Memory B cell (primary cell): ENCODE measurements around the gene ZNF701.
"Not testable (repeated sequence)": the region's sequence is repeated elsewhere in the genome, so short reads cannot be mapped to it uniquely, and the experiment has no call there.

Experiments used
- ATAC-seq: fragments of 150-1000 bp; cut with Tn5 transposase; 2 replicates; pipeline ENCODE4 v1.10.0; 2021; ENCODE audit warnings: low read depth, mild to moderate bottlenecking, moderate library complexity
- DNase-seq, 2 donors: peaks; one replicate each; pipeline ENCODE4 v3.0.0; 2022; ENCODE audit warnings: low spot score in 2 of 2
- H3K27ac Mint-ChIP-seq: one replicate; pipeline ENCODE4 v1.8.0; 2022; ENCODE audit warnings: mild to moderate bottlenecking, moderate library complexity, mixed read lengths
- H3K27me3 Mint-ChIP-seq: one replicate; pipeline ENCODE4 v1.8.0; 2022; ENCODE audit warnings: mixed read lengths
- H3K36me3 Mint-ChIP-seq: one replicate; pipeline ENCODE4 v1.8.0; 2022; ENCODE audit warnings: mild to moderate bottlenecking, mixed read lengths
- H3K4me1 Mint-ChIP-seq: one replicate; pipeline ENCODE4 v1.8.0; 2022; ENCODE audit warnings: mixed read lengths
- H3K4me3 Mint-ChIP-seq: one replicate; pipeline ENCODE4 v1.8.0; 2022; ENCODE audit warnings: mild to moderate bottlenecking, moderate library complexity, mixed read lengths
- H3K9me3 Mint-ChIP-seq: one replicate; pipeline ENCODE4 v1.8.0; 2022; ENCODE audit warnings: mixed read lengths

ZNF701 gene

GRCh38 chr19:52542984-52543664 is 27.0 kb upstream of the ZNF701 start:
- no peak overlapping the region for H3K4me3 Mint-ChIP-seq
- no peak for ATAC-seq
- H3K4me1 Mint-ChIP-seq = peaks cover 5% of the 10 kb centered on the region
- no peaks in the 10 kb centered on the region for H3K27me3 Mint-ChIP-seq
- peaks cover 4% of the 10 kb centered on the region for H3K9me3 Mint-ChIP-seq
- no peak for DNase-seq
- H3K36me3 Mint-ChIP-seq = peaks cover 50% of the 10 kb centered on the region
- H3K27ac Mint-ChIP-seq = no peak overlapping the region

GRCh38 chr19:52554216-52554971 is 15.7 kb upstream of the ZNF701 start:
- Mint-ChIP-seq H3K4me3 (no peak overlapping the region), H3K27ac (no peak overlapping the region), H3K9me3 (peaks cover 21% of the 10 kb centered on the region), H3K36me3 (peaks cover 68% of the 10 kb centered on the region), H3K4me1 (no peaks in the 10 kb centered on the region), H3K27me3 (no peaks in the 10 kb centered on the region)
- DNase-seq (no peak), ATAC-seq (no peak)

- no peak for ATAC-seq
- no peak for DNase-seq
- no peak overlapping the region for H3K4me3 Mint-ChIP-seq
- peaks cover 70% of the 10 kb centered on the region for H3K36me3 Mint-ChIP-seq
- H3K4me1 Mint-ChIP-seq = no peaks in the 10 kb centered on the region
- H3K27ac Mint-ChIP-seq = no peak overlapping the region
- H3K27me3 Mint-ChIP-seq = no peaks in the 10 kb centered on the region
- H3K9me3 Mint-ChIP-seq = peaks cover 14% of the 10 kb centered on the region
These were observed 12.7 kb upstream of the ZNF701 start for GRCh38 chr19:52557231-52557995.

- Mint-ChIP-seq H3K36me3 (peaks cover 63% of the 10 kb centered on the region), H3K9me3 (peaks cover 12% of the 10 kb centered on the region)
- ATAC-seq, H3K27ac Mint-ChIP-seq, H3K4me1 Mint-ChIP-seq, H3K27me3 Mint-ChIP-seq, DNase-seq, H3K4me3 Mint-ChIP-seq: not testable (repeated sequence)
These were observed 11.2 kb upstream of the ZNF701 start for GRCh38 chr19:52558732-52559445.

- not testable (repeated sequence) for H3K9me3 Mint-ChIP-seq, DNase-seq, ATAC-seq, H3K4me3 Mint-ChIP-seq, H3K27ac Mint-ChIP-seq, H3K27me3 Mint-ChIP-seq, H3K4me1 Mint-ChIP-seq
- H3K36me3 Mint-ChIP-seq = peaks cover 51% of the 10 kb centered on the region
These were observed 8.5 kb upstream of the ZNF701 start for GRCh38 chr19:52561611-52562010.

GRCh38 chr19:52566121-52566520 is 4.0 kb upstream of the ZNF701 start:
- Mint-ChIP-seq H3K9me3 (peaks cover 9% of the 10 kb centered on the region), H3K36me3 (peaks cover 27% of the 10 kb centered on the region), H3K4me3 (no peak overlapping the region), H3K4me1 (peaks cover 5% of the 10 kb centered on the region), H3K27me3 (no peaks in the 10 kb centered on the region), H3K27ac (no peak overlapping the region)
- ATAC-seq = no peak
- DNase-seq = no peak

GRCh38 chr19:52566588-52566987 is 3.5 kb upstream of the ZNF701 start:
- Mint-ChIP-seq H3K4me3 (no peak overlapping the region), H3K36me3 (peaks cover 27% of the 10 kb centered on the region), H3K27ac (no peak overlapping the region), H3K4me1 (peaks cover 8% of the 10 kb centered on the region), H3K9me3 (peaks cover 11% of the 10 kb centered on the region), H3K27me3 (no peaks in the 10 kb centered on the region)
- DNase-seq (no peak), ATAC-seq (no peak)

GRCh38 chr19:52567921-52568320 is 2.2 kb upstream of the ZNF701 start:
- Mint-ChIP-seq H3K9me3 (peaks cover 12% of the 10 kb centered on the region), H3K27ac (no peak overlapping the region), H3K36me3 (peaks cover 27% of the 10 kb centered on the region), H3K27me3 (no peaks in the 10 kb centered on the region), H3K4me3 (no peak overlapping the region), H3K4me1 (peaks cover 13% of the 10 kb centered on the region)
- ATAC-seq (no peak), DNase-seq (no peak)

- Mint-ChIP-seq H3K36me3 (peaks cover 34% of the 10 kb centered on the region), H3K4me1 (peaks cover 19% of the 10 kb centered on the region), H3K9me3 (peaks cover 16% of the 10 kb centered on the region), H3K4me3 (peak overlapping the region; percentile 96)
- ATAC-seq = peak; percentile 6
- DNase-seq, H3K27me3 Mint-ChIP-seq, H3K27ac Mint-ChIP-seq: not testable (repeated sequence)
These were observed 468 bp upstream of the ZNF701 start for GRCh38 chr19:52569638-52569999.

- peaks cover 11% of the 10 kb centered on the region for H3K9me3 Mint-ChIP-seq
These were observed 14.8 kb downstream of the ZNF701 start for GRCh38 chr19:52584736-52585440.

GRCh38 chr19:52585604-52586003 is 15.5 kb downstream of the ZNF701 start:
- no peaks in the 10 kb centered on the region for H3K4me1 Mint-ChIP-seq
- H3K27ac Mint-ChIP-seq = no peak overlapping the region
- peaks cover 11% of the 10 kb centered on the region for H3K9me3 Mint-ChIP-seq
- H3K36me3 Mint-ChIP-seq = peaks cover 52% of the 10 kb centered on the region
- H3K4me3 Mint-ChIP-seq = no peak overlapping the region
- no peaks in the 10 kb centered on the region for H3K27me3 Mint-ChIP-seq
- no peak for ATAC-seq
- DNase-seq = no peak

More at GRCh38 chr19:52584736-52585440, 14.8 kb downstream of the ZNF701 start:
- H3K4me3 Mint-ChIP-seq = no peak overlapping the region
- no peaks in the 10 kb centered on the region for H3K4me1 Mint-ChIP-seq
- no peak for ATAC-seq
- no peak overlapping the region for H3K27ac Mint-ChIP-seq
- H3K27me3 Mint-ChIP-seq = no peaks in the 10 kb centered on the region
- DNase-seq = no peak
- H3K36me3 Mint-ChIP-seq = peaks cover 51% of the 10 kb centered on the region

GRCh38 chr19:52590728-52591127 is 20.6 kb downstream of the ZNF701 start:
- Mint-ChIP-seq H3K4me1 (no peaks in the 10 kb centered on the region), H3K4me3 (no peak overlapping the region), H3K27ac (no peak overlapping the region), H3K36me3 (peaks cover 30% of the 10 kb centered on the region), H3K27me3 (no peaks in the 10 kb centered on the region), H3K9me3 (no peaks in the 10 kb centered on the region)
- no peak for DNase-seq
- no peak for ATAC-seq

GRCh38 chr19:52592301-52592700 is 22.2 kb downstream of the ZNF701 start:
- H3K9me3 Mint-ChIP-seq = peaks cover 4% of the 10 kb centered on the region
- ATAC-seq = no peak
- H3K27me3 Mint-ChIP-seq = no peaks in the 10 kb centered on the region

More at GRCh38 chr19:52592301-52592700, 22.2 kb downstream of the ZNF701 start:
- H3K4me1 Mint-ChIP-seq = no peaks in the 10 kb centered on the region
- DNase-seq = no peak
- H3K4me3 Mint-ChIP-seq = no peak overlapping the region
- peaks cover 36% of the 10 kb centered on the region for H3K36me3 Mint-ChIP-seq
- H3K27ac Mint-ChIP-seq = no peak overlapping the region
